ENCODE data around the gene RNF212B. TPM values are rescaled to one million over a fixed set of nuclear protein-coding genes. Genes with fewer than 3 reads are reported as not detected.
"Not testable (repeated sequence)": the region's sequence is repeated elsewhere in the genome, so short reads cannot be mapped to it uniquely, and the experiment has no call there.

Gene RNF212B
- polyA plus RNA-seq, 3 donors: 1.4 to 1.6 (median 1.4) TPM

GRCh38 chr14:23241061-23241715, 3.5 kb downstream of the RNF212B start:
- not testable (repeated sequence) for DNase-seq (ENCODE audit: low read depth in 3 of 3, low spot score in 2 of 3)

- no peak for DNase-seq (ENCODE audit: low read depth in 3 of 3, low spot score in 2 of 3)
These were observed 4.3 kb downstream of the RNF212B start for GRCh38 chr14:23242076-23242475.

DNA sequence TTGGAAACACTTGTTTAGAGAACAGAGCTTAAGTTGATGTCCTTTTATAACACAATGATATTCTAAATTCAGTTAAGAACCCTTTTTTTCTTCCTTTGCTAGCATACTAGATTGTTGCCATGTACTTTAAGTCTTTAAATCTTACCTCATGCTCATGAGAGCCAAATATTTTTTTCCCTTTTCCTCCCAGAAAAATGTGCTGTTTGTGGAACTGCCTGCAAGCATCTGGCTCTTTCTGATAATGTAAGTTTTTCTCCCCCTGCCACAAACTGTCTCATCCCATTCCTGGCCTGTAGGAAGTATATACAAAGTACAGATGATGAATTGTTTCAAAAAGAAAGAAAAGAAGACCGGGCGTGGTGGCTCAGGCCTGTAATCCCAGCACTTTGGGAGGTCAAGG, 5.3 kb downstream of the RNF212B start:
- DNase-seq (ENCODE audit: low read depth in 3 of 3, low spot score in 2 of 3): no peak

GRCh38 chr14:23245282-23245681, 7.5 kb downstream of the RNF212B start:
- peak in 1 of 3 donors; percentile 19 for DNase-seq (ENCODE audit: low read depth in 3 of 3, low spot score in 2 of 3)

DNA sequence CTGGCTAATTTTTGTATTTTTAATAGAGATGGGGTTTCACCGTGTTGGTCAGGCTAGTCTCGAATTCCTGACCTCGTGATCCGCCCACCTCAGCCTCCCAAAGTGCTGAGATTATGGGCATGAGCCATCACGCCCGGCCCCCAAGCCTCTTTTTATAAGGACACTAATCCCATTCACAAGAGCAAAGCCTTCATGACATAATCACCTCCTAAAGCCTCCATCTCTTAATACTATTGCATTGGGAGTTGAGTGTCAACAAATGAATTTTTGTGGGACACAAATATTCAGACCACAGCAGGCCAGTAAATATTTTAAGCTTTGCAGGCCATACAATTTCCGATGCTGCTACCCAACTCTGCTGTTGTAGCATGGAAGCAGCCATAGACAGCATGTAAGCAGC, 10.9 kb downstream of the RNF212B start:
- no peak for DNase-seq (ENCODE audit: low read depth in 3 of 3, low spot score in 2 of 3)

GRCh38 chr14:23249824-23250223, 12.1 kb downstream of the RNF212B start:
- no peak for DNase-seq (ENCODE audit: low read depth in 3 of 3, low spot score in 2 of 3)

GRCh38 chr14:23252006-23252405, 14.3 kb downstream of the RNF212B start:
- DNase-seq (ENCODE audit: low read depth in 3 of 3, low spot score in 2 of 3): no peak

- no peak for DNase-seq (ENCODE audit: low read depth in 3 of 3, low spot score in 2 of 3)
These were observed 14.9 kb downstream of the RNF212B start for GRCh38 chr14:23252420-23253333.

DNA sequence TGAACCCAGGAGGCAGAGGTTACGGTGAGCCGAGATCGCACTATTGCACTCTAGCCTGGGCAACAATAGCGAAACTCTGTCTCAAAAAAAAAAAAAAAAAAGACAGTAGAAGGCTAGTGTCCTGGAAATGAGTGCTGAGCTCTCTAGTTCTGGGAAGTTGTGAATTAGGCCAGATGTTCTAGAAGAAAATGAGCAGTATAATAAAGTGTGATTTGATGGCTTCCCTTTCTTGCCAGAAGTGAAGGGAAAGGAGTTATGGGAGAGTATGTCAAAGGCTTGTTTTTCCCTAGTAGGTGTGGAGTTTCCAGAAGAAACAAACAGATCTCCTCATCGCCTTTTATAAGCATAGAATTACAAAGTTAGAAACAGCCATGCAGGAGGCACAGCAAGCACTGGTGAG, 20.5 kb downstream of the RNF212B start:
- DNase-seq (ENCODE audit: low read depth in 3 of 3, low spot score in 2 of 3): no peak

- DNase-seq (ENCODE audit: low read depth in 3 of 3, low spot score in 2 of 3): no peak
These were observed 21.7 kb downstream of the RNF212B start for GRCh38 chr14:23259426-23259825.

GRCh38 chr14:23260849-23261248, 23.1 kb downstream of the RNF212B start:
- not testable (repeated sequence) for DNase-seq (ENCODE audit: low read depth in 3 of 3, low spot score in 2 of 3)

DNA sequence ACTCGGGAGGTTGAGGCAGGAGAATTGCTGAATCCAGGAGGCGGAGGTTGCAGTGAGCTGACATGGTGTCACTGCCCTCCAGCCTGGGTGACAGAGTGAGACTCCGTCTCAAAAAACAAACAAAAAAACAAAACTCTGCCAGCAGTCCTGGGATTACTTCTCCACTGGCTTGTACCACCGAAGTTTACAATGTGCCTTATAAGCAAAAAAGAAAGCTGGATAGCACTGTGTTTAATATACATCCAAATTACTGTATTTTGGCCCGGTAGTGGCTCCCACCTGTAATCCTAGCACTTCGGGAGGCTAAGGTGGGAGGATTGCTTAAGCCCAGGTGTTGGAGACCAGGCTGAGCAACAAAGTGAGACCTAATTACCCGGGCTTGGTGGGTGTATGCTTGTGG, 31.5 kb downstream of the RNF212B start:
- DNase-seq (ENCODE audit: low read depth in 3 of 3, low spot score in 2 of 3): no peak

- DNase-seq (ENCODE audit: low read depth in 3 of 3, low spot score in 2 of 3): no peak
These were observed 37.7 kb downstream of the RNF212B start for GRCh38 chr14:23275412-23275811.

DNA sequence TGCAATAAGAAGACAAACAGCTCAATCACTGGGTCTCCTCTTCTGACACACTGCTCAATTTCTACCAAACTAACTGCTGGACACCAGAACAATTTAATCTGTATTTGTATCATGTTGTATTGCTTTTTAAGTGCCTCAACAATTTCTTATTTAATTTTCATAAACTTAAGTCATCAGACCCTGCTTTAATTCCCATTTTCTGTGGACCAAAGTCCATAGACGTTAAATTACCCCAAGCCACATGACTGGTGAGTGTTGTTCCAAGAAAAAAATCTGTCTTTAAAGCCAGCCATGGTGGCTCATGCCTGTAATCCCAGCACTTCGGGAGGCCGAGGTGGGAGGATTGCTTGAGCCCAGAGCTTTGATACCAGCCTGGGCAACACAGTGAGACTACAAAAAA, 39.5 kb downstream of the RNF212B start:
- DNase-seq (ENCODE audit: low read depth in 3 of 3, low spot score in 2 of 3): no peak

DNA sequence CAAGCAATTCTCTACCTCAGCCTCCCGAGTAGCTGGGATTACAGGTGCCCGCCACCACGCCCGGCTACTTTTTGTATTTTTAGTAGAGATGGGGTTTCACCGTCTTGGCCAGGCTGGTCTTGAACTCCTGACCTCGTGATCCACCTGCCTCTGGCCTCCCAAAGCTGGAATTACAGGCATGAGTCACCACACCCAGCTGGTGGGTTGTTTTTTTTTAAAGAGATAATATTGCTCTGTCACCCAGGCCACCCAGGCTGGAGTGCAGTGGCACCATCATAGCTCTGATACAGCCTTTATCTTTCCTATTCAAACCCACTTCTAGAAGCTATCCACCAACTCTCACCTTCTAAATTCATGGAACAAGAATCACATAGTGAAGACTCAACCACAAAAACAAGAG, 40.2 kb downstream of the RNF212B start:
- DNase-seq (ENCODE audit: low read depth in 3 of 3, low spot score in 2 of 3): not testable (repeated sequence)

DNA sequence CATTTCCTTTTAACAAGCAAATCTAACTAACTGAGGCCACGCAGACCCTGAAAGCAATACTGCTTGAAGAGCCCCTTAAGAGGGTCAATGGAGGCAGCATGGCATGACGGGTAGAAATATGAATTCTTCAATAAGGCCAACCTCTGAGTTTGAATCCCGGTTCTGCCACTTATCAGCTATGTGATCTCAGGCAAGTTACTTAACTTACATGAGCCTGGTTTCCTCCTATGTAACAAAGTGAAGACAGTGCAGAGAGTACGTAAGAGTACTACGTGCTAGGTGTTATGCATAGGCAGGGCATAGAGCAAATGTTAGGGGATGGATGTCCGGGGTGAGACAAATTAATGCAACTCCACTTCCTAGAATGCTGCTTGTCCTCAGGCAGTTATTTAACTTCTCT, 43.5 kb downstream of the RNF212B start:
- no peak for DNase-seq (ENCODE audit: low read depth in 3 of 3, low spot score in 2 of 3)

DNA sequence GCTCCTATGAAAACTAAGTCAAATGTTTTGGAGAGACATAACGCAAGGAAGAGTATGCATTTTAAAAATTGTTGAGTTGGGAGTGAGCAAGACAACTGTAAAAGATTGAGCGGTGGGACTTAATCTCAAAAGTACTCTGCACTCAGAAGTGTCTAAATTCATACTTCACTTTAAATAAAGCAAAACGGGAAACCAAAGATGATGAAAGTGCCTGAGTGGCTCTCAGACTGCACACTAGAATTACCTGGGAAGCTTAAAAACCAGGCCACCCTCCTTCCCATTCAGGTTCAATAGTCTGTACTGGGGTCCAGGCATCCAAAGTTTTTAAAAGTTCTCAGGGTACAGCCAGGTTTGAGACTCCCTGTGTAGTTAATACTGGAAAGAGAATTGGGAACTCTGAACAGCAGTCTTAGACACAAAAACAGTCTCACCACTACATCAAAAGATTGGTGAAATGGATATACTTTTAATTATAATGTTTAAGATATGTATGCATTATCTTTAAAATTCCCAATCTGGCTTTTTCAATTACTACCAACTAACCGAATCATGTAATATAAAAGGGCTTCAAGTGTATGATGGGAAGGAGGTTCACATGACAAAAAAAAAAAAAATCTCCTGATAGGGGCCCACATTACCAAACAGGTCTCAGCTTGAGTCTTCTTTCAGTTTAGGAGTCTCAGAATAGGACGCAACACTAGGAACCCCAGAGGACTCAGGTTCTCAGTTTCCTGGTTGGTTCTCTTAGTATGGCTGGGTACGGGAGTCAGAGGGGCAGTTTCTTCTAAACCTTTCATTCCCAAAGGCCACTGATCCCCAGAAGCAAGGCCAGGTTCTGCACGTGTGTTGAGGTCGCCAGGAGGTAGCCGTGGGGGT, 47.2 kb downstream of the RNF212B start:
- DNase-seq (ENCODE audit: low read depth in 3 of 3, low spot score in 2 of 3): no peak

DNA sequence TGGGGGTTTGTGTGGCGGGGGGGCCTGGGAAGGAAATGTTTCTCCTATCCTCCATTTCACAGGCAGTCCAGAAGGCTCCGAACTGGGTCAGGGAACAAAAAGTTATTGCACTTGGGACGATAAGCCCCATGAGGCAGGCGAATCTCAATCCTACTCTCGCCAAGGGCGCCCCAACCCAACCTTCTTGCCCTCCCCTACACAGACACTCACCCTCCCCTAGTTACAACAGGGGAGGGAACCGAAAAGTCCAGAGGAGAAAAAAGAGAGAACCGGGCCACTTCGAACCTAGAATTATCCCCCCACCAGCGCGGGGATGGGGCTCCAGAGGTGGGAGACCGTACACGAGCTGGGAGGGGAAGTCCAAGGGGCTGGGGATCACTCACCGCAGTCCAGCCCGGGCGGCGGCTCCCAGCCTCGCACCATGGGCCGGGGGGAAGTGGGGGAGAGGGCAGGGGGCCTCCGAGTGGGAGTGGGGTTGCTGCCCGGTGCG, 47.8 kb downstream of the RNF212B start:
- no peak for DNase-seq (ENCODE audit: low read depth in 3 of 3, low spot score in 2 of 3)

- peak; percentile 91 to 92 (median 92) for DNase-seq (ENCODE audit: low read depth in 3 of 3, low spot score in 2 of 3)
These were observed 48.5 kb downstream of the RNF212B start, which contains the start of gene HOMEZ for GRCh38 chr14:23286020-23286901. Gene HOMEZ, minus strand, starts transcription at chr14:23286132. Its CDS starts 180 bp downstream, at chr14:23285952.
